NB4 (cell line): ENCODE data around the gene CLCF1.

Source experiments
- DNase-seq: peaks from one replicate; pipeline ENCODE4 v3.0.0; 2010; ENCODE audit warnings: low read depth
- H3K4me3 ChIP-seq: one replicate; pipeline ENCODE4 v1.5.1; 2011; ENCODE audit warnings: mild to moderate bottlenecking, low read depth, low read length, moderate library complexity
- MYC ChIP-seq: IDR thresholded peaks from 2 replicates; pipeline ENCODE4 v1.6.1; 2011; ENCODE audit warnings: low read depth, low read length
- POLR2A ChIP-seq: IDR thresholded peaks from 2 replicates; pipeline ENCODE4 v1.6.1; 2011; ENCODE audit warnings: mild to moderate bottlenecking; ENCODE audit not compliant: insufficient read length; ENCODE audit errors: extremely low read depth
- TF ChIP-seq, protein P1 (sequence below): IDR thresholded peaks from one replicate; pipeline ENCODE4 v1.5.1; 2012; ENCODE audit warnings: low read depth, low read length
- TF ChIP-seq, protein P2 (sequence below): IDR thresholded peaks from 2 replicates; pipeline ENCODE4 v1.6.1; 2011; ENCODE audit warnings: low read depth, low read length

CLCF1 gene

DNA sequence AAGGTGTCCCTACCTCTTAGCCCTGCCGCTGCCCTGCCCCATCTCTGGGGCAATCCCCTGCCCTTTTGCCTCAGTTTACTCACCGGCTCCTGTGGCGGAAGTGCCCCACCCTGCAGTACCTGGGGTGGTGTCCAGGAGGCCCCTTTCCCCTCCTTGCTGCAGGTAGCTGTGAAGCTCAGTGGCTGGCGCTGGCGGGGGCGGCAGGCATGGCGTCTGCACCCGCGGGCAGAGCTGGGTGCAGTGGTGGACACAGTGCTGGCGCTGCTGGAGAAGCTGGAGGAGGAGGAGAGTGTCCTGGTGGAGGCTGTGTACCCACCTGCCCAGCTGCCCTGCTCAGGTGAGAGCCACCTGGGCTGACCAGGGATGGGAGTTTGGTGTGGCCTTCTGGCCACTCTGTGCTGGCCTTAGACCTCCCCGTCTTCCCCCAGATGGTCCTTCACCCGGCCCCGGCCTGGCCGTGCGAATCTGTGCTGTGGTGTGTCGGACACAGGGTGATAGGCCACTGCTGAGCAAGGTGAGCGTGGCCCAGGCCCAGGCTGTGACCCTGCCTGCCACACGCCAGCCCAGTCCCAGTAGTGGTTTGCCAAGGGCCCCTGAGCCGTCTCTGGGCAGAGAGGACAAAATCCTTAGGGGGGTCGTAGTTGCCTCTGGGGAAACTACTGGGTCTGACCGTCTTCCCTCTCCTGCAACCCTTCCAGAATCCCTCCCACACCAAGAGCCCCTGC is 46.1 kb upstream of the CLCF1 start:
- no peak for DNase-seq
- H3K4me3 ChIP-seq: no peak overlapping the region
- TF ChIP-seq MYC: no peak

DNA sequence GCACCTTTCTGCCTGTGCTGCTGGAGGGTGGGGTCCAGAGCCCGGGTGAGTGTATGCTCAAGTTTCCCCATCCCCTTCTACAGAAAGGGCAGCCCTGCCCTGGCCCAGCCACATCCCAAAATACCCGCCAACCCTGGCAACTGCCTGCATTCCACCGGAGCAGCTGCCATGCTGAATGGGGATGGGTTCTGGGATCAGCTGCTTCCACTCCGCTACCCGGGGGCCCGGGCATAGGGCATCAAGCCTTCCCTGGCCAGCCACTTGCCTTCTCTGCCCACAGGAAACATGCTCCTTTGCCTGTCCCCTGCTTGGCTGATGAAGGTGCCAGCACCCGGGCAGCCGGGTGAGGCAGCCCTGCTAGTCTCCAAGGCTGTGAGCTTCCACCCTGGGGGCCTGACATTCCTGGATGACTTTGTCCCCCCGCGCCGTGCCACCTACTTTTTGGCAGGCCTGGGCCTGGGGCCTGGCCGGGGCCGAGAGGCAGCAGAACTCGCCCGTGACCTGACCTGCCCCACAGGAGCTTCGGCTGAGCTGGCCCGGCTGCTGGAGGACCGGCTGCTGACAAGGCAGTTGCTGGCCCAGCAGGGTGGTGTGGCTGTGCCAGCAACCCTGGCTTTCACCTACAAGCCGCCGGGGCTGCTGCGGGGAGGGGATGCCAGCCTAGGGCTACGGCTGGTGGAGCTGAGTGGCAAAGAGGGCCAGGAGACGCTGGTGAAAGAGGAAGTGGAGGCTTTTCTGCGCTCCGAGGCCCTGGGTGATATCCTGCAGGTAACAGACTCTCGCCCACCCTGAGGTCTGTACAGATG is 45.3 kb upstream of the CLCF1 start:
- H3K4me3 ChIP-seq: no peak overlapping the region
- DNase-seq: no peak
- TF ChIP-seq MYC: no peak
- no peak for TF ChIP-seq POLR2A
- TF ChIP-seq, protein P1, sequence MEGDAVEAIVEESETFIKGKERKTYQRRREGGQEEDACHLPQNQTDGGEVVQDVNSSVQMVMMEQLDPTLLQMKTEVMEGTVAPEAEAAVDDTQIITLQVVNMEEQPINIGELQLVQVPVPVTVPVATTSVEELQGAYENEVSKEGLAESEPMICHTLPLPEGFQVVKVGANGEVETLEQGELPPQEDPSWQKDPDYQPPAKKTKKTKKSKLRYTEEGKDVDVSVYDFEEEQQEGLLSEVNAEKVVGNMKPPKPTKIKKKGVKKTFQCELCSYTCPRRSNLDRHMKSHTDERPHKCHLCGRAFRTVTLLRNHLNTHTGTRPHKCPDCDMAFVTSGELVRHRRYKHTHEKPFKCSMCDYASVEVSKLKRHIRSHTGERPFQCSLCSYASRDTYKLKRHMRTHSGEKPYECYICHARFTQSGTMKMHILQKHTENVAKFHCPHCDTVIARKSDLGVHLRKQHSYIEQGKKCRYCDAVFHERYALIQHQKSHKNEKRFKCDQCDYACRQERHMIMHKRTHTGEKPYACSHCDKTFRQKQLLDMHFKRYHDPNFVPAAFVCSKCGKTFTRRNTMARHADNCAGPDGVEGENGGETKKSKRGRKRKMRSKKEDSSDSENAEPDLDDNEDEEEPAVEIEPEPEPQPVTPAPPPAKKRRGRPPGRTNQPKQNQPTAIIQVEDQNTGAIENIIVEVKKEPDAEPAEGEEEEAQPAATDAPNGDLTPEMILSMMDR: no peak
- TF ChIP-seq, protein P2, sequence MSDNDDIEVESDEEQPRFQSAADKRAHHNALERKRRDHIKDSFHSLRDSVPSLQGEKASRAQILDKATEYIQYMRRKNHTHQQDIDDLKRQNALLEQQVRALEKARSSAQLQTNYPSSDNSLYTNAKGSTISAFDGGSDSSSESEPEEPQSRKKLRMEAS: no peak

DNA sequence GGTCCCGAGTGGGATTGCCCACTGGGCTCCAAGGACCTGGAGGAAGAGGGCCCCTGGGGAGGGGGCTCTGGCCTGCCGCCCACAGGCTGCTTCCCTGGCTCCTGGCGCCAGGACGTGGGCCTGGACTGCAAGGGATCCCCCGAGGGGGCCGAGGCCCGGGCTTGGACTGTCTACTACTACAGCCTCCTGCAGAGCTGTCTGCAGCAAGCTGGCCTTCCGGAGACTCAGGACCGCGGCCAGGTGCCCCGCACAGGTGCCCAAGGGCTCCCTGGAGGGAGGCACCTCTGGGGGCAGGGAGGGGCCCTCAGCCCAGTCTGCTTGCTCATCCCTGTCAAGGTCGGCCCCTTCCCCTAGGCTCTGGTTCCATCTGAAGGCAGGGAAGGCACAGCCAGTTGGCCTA is 44.0 kb upstream of the CLCF1 start:
- DNase-seq: no peak
- H3K4me3 ChIP-seq: no peak overlapping the region
- TF ChIP-seq, protein P1: no peak
- TF ChIP-seq MYC (no peak), POLR2A (no peak)
- TF ChIP-seq, protein P2: no peak

DNA sequence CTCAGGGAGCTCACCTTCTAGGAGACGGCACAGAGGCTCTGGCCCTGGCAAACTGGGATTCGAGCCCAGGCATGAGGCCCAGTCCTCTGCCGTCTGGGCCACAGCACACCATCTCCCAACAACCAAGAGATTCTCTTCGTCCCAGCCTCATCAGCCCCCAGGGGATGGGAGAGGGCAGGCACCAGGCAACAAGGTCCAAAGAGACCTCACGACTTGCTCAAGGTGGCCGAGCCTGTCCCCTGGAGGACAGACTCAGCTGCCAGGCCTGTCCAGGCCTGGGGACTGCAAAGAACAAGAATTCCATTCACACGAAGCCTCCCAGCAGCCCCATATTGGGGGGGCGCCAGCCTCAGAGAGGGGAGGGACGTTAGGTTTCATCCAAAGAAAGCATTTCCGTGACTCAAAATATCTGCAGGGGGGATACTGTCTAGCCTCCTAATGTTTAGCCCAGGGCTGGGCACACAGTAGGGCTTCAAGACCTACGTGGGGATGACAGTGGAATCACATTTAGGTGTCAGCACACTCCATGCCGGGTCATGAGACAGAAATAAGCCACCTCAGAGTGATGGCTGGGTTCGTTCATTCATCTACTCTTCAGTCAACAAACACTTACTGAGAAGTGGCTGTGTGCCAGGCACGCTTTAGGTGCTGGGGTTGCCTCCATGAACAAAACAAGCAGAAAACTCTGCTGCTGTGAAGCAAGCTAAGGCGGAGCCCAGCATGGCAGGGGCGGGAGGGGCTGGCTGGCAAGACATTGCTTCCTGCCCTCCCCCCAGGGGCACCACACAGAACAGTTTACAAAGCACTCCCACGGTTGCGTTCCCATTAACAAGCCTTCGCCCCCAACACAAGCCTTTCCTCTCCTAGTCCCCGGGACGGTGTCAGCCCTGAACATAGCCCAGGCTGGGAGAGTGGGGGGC is 43.3 kb upstream of the CLCF1 start:
- DNase-seq: peak; percentile 93
- no peak overlapping the region for H3K4me3 ChIP-seq
- TF ChIP-seq, protein P1: no peak
- TF ChIP-seq, protein P2: peak; percentile 73; the same call in 1 of the 2 replicates
- TF ChIP-seq MYC (peak; percentile 80; the same call in 1 of the 2 replicates), POLR2A (peak; percentile 29)

DNA sequence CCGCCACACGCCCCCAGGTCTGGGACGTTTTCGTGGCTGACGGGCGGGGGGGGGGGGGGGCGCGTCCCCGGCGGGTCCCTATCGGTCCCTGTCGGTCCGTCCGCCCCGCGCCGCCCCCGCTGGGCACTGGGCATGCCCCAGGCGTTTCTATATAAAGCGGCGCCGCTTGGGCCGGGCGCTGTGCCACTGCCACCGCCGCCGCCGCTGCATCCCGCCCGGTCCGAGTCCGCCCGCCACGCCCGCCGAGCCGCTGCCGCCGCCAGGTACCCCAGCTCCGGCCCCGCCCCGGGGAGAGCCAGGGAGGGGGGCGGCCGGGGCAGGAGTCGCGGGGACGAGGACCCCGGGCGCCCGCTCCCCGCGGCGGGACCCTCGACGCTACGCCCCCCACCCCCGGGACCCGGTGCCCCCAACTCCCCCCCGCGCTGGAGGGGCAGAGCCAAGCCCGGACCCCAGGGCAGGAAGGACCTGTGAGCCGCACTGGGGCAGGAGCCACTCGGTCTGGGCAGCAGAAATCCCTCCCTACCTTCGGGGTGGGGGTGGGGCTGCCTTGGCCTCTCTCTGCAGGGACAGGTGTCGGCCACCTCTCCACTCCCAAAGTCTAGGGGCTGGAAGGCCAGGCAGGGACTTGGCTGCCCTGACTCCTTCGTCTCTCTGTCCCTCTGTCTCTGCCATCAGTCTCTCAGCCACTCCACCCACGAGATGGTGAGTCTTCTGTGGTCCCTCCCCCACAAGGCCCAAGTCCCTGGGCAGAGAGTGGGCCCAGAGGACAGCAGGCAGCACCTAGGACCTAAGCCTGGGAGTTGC is 42.3 kb upstream of the CLCF1 start, which contains the start of gene CARNS1:
TSS of gene CARNS1 (plus strand) at position 178 of the 804 bp plus-strand sequence. CDS start at position 700, 522 bp downstream.
- TF ChIP-seq POLR2A: no peak
- TF ChIP-seq, protein P2: no peak
- TF ChIP-seq MYC: no peak
- TF ChIP-seq, protein P1: no peak
- no peak within 1 kb of the TSS for H3K4me3 ChIP-seq
- DNase-seq: no peak
